ENCODE results near the gene MME.

MME gene

DNA sequence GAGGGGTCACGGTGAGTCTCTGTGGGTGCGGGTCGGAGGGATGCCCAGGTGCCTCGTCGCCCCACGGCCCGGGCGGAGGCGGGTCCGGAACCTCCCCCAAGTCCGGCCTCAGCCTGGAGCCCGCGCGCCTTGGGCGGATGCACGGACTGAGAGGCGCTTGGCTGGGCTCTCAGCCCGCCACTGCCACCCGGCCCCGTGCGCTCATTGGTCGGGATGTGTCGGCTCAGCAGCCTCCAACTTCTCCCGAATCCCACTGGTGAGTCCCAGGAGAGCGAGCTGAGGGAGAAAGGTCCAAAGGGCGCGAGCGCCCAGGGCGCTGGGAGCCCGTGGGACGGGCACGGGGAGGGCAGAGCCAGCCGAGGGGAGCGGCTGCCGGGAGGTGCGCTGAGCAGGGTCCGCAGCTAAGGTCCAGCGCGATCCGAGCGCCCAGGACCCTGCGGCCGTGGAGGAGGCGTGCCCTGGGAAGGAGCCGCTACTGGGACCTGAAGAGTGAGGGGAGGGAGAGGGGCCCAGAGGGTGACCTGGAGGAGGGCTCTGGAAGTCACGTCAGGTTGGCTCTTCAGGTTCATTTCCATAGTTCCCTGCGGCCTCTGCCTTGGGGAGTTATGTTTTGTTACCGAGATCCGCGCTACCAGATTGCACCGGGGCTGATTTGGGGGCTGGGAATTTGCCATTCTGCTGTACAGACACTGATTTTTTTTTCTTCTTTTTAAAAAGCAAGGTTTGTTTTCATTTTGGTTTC, at the start of gene MME:
MME (plus strand) TSS at position 574 of the 742 bp plus-strand sequence. CDS start 3,849 bp downstream, outside the sequence.
- DNase-seq (ENCODE audit: low read depth in 2 of 2) = no peak

DNA sequence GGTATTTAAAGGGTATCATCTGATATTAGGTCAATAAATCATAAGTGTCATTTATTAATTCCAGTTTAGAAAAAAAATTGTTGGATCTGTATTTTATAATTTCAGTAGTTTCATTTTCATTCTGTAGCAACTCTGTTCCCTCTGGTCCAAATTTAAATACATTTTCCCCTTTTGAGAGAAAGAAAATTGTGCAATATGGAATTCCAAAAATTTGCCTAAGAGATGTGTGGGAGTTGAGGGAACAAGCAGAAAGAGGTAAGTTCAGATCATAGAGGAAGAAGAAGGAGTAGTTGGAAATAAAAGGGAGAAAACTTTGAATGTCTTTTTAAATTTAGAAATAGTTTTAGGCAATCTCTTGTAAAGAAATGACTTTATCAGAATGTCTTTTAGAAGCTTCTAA, 48.9 kb upstream of the MME start:
- DNase-seq (ENCODE audit: low read depth in 2 of 2) = no peak

DNA sequence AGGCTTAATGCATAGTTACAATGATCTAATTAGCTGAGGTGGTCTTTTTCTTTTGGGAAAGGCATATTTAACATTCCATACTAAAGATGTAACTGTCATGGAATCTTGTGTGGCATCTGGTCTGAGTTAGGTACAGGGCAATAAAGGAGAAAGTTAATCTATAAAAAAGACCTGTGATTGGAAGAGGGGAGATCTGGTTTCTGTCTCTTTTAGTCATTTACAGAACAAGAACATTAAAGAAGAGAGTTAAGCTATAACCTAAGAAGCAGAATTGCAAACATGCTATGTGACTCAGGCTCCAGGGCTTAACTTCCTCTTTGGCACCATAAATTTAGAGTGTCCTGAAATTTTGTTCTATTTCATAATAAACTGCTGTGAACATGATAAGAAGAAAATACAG, 47.2 kb upstream of the MME start:
- no peak for DNase-seq (ENCODE audit: low read depth in 2 of 2)

DNA sequence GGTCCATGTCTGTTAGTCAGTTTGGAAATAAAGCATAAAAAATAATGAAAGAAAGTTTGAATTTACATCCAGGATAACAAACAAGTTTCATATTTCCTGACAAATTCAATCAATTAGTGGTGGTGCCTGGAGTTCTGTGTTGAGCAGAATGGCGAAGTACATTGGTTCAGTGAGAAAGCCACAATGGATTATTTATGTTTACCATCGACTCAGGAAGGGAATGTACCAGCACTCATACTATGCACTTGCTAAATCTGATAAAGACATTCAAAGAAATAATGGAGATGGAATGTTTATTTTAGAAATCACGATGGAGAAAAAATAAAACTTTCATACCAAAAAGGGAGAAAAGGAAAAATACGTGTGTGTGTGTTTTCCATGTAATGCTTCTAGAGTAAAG, 45.3 kb upstream of the MME start:
- DNase-seq (ENCODE audit: low read depth in 2 of 2) = no peak

DNA sequence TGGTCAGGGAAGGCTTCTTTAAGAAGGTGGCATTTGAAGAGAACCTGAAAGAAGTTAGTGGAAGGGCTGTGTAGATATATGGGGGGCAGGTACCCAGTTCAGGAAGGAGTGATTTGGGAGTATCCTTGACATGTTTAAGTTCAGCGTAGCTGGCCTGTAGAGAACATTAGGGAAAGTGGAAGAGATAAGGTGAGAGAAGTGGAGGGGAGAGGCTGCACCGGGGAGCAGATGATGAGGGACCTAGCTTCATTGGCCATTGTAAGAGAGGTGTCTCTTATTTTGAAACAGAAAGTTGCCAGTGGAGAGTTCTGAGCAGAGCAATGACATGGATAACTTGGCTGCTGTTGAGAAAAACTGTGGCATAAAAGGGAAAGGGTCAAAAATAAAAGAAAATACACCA, 44.6 kb upstream of the MME start:
- DNase-seq (ENCODE audit: low read depth in 2 of 2) = no peak

DNA sequence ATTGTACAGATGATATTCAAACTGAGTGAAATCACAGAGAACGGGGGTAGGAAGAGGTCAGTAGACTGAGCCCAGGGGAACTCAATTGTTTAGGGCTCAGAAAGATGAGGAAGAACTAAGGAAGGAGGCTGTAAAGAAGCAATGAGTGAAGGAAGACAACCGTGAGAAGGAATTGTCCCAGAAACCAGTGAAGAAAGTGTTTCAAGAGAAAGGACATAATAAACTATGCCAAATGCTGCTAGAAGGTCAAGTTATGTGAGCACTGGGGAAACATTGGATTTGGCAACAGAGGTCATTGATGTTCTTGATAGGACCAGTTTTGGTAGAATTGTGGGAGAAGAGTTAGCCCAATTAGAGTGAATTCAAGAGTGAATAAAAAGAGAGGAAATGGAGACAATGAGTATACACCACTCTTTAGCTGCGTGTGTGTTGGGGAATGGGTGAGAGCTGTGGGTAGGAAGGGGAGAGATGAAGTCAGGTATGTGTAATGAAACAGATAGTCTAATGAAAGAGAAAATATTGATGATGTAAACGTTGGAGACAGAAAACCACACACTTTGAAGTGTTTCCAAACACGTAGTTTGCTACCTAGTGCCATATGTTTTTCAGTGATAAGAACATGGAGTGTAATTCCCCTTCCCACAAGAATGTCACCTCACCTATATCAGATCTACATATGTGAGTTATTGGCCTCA, 42.5 kb upstream of the MME start:
- no peak for DNase-seq (ENCODE audit: low read depth in 2 of 2)

DNA sequence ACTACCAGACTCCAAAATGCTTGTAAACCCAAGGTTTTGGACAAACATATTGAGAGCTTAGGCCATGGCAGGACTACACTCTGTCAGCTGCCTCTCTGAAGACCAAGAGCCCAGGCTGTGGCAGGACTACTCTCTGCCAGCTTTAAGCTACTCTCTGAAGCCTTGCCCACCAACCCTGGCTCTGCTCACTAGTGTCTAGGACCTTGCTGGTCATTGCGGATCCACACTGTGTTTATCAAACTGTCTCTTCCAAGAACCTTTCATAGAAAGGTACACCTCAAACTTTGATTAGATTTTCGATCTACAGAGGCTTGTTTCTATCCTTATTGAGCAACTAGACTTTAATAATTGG, 41.9 kb upstream of the MME start:
- DNase-seq (ENCODE audit: low read depth in 2 of 2) = no peak

DNA sequence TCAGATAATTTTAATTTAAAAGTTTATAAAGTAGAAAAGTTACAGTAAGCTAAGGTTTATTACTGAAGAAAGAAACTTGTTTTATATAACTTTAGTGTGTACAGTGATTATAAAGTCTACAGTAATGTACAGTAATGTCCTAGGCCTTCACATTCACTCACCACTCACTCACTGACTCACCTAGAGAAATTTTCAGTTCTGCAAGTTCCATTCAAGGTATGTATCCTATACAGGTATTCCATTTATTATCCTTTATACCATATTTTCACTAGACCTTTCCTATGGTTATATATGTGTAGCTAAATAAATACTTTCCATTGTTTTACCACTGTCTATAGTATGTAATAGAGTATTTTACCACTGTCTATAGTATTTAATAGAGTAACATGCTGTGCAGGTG, 33.2 kb upstream of the MME start:
- no peak for DNase-seq (ENCODE audit: low read depth in 2 of 2)

DNA sequence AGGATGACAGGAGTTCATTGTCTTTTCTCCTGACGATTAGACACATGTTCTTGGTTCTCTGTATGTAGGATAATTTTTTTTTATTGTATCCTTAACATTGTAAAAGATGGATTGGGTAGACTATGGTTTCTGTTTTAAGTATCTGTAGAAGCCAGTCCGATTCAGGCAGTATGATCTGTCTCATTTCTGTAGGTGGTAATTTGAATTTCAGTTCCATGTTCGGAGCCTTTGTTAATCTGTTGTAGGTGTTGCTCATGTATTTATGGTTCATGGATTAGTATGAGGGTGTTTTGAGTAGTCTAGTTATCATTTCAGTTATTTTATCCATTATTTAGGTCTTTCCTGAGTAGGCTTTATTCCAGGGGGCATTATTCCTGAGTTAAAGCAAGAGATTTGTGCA, 32.4 kb upstream of the MME start:
- DNase-seq (ENCODE audit: low read depth in 2 of 2) = no peak

DNA sequence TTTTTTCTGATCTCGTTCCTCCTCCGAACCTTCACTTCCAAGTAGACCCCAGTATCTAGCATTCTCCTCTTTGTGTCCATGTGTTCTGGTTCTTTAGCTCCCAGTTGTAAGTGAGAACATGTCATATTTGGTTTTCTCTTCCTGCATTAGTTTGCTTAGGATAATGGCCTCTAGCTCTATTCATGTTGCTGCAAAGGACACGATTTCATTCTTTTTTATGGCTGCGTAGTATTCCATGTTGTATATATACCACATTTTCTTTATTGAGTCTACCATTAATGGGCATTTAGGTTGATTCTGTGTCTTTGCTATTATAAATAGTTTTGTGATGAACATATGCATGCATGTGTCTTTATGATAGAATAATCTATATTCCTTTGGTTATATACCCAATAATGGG, 30.2 kb upstream of the MME start:
- no peak for DNase-seq (ENCODE audit: low read depth in 2 of 2)

DNA sequence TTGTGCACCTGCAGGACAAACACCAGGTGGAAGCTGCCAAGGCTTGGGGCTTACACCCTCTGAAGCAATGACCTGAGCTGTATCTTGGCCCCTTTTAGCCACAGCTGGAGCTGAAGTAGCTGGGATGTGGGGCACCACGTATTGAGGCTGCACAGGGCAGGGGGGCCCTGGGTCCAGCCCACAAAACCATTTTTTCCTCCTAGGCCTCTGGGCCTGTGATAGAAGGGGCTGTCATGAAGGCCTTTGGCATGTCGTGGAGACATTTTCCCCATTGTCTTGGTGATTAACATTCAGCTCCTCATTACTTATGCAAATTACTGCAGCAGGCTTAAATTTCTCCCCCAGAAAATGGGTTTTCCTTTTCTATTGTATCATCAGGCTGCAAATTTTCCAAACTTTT, 27.6 kb upstream of the MME start:
- DNase-seq (ENCODE audit: low read depth in 2 of 2) = no peak

DNA sequence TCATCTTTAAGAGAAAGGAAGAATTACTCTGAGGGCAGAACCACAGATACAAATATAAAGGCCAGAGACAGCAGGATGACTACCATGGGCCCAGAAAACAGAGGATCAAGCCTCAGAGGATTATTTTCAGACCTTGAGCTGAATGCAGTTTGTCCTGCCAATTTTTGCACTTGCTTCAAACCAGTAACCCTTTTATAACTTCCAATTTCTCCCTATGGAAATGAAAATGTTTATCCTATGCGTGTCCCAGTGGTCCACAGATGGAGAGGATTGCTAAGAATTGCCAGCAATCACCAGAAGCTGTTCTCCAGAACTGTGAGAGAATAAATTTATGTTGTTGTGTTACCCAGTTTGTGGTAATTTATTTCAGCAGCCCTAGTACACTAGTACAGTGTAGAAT, 26.4 kb upstream of the MME start:
- no peak for DNase-seq (ENCODE audit: low read depth in 2 of 2)

DNA sequence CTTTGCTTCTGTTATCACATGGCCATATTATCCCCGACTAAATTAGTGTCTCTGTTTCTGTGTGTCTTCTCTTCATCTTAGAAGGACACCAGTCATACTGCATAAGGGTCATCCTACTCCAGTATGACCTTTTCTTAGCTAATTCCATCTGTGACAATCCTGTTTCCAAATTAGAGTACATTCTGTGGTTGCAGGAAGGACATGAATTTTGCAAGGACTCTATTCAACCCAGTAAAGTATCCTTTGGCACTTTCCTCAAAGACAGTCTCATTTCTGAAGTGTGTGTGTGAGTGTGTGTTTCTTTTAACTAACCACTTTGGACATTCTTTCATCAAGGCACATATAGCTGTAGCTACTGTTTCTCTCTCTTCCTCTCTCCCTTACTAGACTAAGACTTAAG, 15.2 kb upstream of the MME start:
- no peak for DNase-seq (ENCODE audit: low read depth in 2 of 2)

DNA sequence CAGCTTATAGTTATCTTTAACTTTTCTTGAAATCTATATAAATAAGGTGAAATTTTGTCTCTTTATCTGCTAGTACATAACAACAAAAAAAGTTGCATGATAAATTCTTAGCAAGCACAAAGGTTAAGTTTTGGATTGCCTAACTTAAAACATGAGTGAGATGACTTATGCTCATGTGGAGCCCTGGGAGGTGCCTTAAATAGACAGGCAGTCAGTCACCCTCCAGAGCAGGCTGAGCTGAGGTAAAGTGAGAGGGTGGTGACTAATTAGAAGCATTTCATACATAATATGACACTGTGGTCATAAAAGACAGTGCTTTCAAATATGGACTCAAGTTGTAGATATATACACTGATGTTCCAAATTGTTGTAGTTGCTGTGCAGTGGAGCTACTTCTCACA, 14.6 kb upstream of the MME start:
- no peak for DNase-seq (ENCODE audit: low read depth in 2 of 2)

DNA sequence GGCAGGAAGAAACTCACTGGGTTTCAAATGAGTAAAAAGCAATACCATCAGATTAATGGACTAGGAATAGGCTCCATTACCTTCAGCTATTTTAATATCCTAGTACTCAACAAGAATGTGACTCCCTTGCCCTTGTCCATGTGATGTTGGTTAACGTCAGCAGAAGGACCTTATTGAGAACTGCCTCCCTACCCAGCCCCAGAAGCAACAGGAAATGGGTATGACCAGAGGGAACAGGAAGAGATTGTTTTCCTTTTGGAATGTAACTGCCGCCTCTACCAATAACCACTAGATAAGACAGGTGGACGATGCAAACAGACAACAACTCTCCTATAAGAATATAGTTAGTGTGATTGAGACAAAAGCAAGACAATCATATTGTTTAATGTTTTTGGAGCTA, 10.4 kb upstream of the MME start:
- no peak for DNase-seq (ENCODE audit: low read depth in 2 of 2)

DNA sequence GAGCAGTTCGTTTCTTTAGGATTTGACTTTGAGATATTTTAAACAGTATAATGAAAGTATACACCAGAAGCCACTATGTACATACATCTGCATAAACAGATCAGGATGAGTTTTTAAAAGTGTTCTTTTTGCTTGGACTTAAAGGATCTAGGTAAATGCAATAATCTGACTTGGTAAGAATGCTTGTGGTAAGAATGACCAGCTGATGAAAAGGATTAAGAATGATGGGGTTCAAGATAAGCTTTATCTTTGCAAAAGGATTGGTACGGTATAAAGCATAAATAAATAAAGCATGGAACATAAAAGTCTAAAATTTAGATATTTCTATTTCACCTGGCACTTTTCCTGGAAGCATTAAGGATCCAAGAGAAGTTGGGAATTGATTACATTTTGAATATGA, 9.8 kb upstream of the MME start:
- DNase-seq (ENCODE audit: low read depth in 2 of 2) = no peak

DNA sequence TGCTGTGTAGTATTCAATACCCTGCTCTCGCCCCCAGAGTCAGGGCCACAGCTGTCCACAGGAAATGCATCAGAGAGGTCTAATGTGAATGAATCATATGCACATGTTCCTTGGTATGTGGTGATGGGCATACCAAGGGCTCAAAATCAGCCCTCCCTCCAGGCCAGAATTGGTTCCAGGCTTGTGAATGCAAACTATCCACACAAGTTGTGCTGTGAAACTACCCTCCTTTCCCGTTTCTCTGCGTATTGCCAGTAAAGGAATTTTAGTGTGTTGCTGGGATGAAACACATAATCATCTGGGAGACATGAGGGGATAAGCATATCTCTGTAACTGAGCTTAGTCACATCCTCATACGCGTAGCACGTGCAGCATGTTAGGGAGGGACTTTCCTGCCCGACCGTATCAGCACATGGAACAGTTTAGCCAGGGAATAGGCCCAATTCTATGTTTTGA, 9.2 kb upstream of the MME start:
- DNase-seq (ENCODE audit: low read depth in 2 of 2) = no peak

DNA sequence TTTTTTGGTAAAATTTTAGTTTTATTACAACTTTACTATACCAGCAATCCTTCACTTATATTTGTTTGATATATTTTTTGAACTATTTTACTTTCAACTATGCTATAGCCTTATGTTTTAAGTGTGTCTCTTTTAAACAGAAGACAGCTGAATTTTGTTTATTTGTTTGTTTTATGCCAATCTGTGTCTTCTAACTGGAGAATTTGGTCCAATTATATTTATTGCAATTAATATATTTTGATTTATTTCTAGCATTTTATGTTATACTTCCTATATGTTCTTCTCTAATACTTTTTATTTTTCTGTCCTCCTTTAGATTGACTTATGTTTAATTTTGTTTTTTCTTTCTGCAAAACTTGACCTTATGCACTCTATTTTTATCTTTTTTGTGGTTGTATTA, 4.9 kb upstream of the MME start:
- DNase-seq (ENCODE audit: low read depth in 2 of 2) = no peak

DNA sequence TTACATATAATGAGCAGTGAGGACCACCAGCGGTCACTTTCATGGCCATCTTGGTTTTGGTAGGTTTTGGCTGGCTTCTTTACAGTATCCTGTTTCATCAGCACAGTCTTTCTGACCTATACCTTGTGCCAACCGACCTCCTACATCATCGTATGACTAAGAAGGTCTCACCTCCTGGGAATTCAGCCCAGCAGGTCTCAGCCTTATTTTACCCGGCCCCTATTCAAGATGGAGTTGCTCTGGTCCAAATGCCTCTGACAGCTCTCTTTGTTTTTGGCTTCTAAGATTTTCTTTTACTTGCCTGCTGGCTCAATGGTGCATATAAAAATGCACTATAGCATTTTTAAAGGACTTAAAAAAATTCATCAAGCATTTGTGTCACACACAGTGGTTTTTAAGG, 3.2 kb upstream of the MME start:
- no peak for DNase-seq (ENCODE audit: low read depth in 2 of 2)

DNA sequence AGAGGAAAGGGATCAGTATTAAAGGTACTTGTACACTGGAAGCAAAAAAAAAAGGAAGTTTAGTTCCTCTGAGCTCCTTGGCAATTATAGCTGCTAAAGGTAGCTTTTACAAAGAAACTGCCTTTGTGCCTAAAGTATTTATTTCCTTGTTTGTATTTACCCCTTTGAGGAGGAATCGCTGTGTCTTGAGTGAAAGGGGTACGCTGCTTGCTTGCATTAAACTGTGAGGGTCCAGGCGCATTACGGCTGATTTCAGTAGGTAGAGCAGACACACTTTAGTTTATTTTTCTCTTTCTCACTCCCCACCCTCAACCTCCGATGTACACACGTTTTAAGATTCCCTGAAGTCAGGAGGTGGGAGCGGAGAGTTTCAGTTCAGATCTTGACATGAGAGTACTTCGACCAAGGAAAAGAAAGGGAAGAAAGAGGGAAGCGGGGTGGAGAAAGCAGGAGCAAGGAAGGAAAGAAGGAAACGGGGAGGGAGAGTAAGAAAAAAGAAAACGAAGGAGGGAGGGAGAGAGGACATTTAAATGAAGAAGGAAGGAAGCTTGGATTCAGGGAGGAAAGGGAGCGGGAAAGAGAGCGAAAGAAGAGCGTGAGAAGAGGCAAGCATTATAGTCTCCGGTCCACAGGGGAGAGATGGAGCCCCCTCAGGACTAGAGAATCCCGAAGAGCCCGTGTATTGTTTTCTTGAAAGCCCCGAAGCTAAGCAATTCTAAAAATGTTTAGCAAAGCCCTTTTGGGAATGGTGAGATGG, 1.2 kb upstream of the MME start:
- no peak for DNase-seq (ENCODE audit: low read depth in 2 of 2)

DNA sequence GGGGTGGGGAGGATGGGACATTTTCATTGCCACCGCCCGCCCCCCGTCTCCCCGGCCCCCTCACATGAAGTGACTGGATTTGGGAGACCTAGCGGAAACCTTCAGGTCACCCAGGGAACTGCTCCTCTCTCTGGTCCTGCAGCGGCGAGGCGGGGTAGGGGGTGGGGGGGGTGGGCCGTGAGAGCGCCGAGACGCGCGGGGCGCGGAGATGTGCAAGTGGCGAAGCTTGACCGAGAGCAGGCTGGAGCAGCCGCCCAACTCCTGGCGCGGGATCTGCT, 712 bp upstream of the MME start:
- no peak for DNase-seq (ENCODE audit: low read depth in 2 of 2)

DNA sequence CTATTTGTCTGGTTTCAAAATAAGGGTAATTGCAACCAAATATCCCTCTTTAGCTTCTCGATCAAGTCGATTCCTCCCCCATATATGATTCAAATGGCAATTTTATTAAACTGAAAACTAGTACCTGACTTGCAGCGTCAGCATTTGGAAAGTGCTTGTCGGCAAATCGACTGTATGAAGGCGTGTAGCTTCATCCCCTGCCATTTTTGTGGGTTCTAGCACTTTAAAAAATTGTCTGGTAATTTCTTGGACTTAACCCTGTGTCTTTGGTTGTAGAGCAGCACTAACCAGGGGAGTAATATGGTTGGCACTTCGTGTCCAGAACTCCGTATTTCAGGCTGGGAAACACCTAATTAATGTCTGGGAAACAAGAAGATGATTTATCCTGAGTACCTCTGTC, 573 bp downstream of the MME start:
- DNase-seq (ENCODE audit: low read depth in 2 of 2) = no peak

DNA sequence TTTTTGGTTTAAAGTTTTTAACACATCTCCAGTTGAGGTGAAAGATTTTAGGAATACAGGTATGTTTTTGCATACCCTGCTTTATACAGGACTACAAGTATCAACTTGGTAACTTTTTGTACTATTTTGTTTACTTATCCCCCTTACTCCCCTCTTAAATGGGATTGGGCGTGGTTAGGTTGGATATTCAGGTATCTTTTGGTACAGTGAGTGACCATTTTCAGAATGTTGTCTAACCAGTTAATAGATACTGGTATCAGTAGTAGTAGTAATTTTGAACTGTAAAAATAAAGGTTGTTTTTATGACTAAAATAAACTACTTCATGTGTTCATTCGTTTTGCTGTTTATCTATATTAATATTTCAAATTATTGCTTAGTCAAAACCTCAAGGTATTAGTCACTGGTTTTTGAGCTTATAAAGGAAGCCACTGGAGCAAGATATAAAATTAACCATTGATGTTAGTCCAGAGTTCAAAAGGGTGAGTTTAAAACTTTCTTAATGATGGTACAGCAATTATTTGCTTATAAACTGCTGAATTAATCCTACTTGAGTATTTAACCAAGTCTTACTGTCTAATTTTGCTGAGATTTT, 3.3 kb downstream of the MME start:
- no peak for DNase-seq (ENCODE audit: low read depth in 2 of 2)
